ENCODE data around the gene PLPPR2.
A peak's percentile ranks its signal among the peaks of the same experiment; 100 is the strongest.
"Not testable (repeated sequence)": the region's sequence is repeated elsewhere in the genome, so short reads cannot be mapped to it uniquely, and the experiment has no call there.

PLPPR2 gene

DNA sequence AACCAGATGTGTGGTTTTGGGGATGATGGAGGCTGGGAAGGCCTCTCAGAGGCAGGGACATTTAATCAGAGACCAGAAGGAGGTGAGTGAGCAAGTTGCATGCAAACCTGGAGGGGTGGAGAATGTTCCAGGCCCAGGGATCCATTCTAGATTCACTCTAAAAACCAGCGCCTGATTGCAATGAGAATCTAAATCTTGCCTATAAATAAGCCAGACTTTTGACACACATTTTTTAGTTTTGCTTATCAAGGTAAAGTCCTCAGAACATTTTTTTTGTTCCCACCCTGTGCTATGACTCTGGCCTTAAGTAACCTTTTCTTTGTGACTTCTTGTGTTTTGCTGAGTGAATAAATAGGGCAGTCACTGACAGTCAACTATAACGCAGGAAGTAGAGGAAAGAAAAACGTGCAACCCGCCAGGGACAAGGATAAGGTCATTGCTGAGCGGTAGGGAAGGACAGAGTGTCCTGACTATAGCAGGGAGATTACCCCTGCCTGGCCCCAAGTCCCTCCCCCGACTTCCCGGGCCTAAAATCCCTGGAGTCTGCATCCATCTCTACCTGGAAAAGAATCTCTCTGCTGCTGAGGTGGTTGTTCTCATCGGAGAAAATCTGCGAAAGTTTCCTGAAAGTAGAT lies 49.5 kb downstream of the PLPPR2 start:
- DNase-seq, result no peak

DNA sequence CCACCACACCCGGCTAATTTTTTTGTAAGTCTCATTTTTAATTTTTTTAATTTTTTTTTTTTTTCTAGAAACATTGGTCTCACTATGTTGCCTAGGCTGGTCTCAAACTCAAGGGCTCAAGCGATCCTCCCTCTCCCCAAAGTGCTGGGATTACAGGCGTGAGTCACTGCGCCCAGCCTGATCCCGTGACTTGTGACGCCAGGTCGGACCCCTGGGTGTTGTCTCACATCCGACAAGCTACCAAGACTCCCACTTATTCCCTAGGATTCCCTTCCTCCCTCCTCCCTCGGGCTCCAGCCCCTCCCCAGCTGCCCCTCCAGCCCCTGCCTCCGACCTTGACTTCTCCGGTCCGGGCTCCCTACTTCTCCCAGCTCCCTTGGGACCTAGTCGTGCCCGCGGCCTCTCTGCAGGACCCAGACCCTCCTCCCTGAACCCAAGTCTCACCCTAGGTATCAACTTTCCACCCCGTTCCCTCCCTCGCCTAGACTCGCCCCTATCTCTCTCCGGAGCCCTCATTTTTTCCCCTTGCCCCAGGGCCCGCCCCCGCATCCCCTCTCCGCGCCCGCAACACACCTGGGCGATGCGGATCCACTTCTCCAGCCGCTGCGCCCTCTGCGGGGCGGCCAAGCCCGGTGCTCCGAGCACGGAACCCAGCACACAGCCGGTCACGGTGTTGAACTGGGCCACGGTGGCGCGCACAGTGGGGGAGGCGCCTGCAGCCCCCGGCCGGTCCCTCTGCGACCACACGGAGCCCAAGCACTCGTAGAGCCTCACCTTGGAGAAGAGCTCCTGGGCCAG lies 50.8 kb downstream of the PLPPR2 start:
- no peak for DNase-seq

DNA sequence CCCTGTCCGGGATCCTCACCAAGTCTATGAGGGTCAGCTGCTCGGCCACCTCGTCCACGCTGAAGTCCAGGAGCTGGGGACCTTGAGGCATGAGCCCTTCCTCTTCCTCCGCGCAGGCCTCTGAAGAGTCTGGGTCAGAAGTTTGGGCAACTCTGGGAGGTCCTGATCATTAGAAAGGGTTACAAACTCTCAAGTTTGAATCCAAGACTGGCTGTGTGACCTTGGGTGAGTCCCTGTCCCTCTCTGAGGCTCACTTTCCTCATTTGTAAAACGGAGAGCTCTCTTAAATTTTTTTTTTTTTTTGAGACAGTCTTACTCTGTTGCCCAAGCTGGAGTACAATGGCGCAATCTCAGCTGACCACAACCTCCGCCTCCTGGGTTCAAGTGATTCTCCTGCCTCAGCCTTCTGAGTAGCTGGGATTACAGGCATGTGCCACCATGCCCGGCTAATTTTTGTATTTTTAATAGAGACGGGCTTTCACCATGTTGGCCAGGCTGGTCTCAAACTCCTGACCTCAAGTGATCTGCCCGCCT lies 51.5 kb downstream of the PLPPR2 start:
- DNase-seq, result not testable (repeated sequence)

DNA sequence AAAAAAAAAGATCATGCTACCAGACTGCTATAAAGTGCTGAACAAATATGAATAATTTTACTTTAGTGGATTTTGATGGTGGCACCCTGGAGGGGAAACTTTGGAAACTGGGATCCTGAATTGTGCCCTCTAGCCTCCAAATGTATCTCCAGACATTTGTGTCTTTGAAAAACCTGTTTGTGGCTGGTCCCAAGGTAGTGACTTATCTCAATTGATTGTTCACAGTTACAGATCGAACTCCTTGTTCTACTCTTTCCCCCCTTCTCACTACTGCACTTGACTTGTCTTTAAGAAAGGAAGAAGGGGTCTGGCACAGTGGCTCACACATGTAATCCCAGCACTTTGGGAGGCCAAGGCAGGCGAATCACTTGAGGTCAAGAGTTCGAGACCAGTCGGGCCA lies 53.4 kb downstream of the PLPPR2 start:
- no peak for DNase-seq

DNA sequence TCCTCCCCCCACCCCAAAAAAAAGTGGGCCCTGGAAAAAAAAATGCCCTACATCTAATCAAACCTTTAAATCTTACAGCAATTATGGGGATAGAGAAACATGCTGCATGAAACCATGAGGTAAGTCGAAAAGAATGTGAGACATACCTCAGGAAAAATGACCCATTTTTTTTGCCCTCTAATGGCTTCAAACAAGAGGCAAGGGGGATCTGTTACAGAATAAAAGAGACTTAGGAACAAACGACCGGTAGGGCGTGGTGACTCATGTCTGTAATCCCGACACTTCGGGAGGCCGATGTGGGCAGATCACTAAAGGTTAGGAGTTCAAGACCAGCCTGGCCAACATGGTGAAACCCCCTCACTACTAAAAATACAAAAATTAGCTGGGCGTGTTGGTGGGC lies 55.5 kb downstream of the PLPPR2 start:
- DNase-seq, result no peak

DNA sequence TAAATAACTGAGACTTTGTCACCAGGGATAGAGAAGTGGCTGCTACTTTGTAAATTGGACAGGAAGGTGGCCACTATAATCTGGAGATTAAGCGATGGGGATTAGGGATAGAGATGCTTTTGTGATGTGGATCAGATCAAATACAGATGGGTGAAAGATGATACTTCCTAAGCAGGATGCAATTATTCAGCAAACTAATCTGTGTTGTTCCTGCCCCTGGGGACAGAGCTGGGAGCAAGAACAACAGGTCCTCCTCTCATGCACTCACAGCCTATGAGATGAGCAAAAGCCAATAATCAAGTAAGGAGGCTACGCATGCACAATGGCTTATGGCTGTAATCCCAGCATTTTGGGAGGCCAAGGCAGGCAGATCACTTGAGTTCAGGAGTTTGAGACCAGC lies 59.3 kb downstream of the PLPPR2 start:
- DNase-seq, result peak; percentile 86

All from NCI-H2171 treated with DMSO at 0.1 percent for 48 hours (cell line).